DND-41 (cell line): Measurements from ENCODE around the gene RBMS3.

Source experiments
- CTCF ChIP-seq: IDR thresholded peaks from 2 replicates; pipeline ENCODE4 v1.5.1; 2012; ENCODE audit warnings: borderline replicate concordance, low read length, moderate library complexity, mild to moderate bottlenecking; ENCODE audit not compliant: poor library complexity, severe bottlenecking; ENCODE audit errors: extremely low read depth
- EZH2 ChIP-seq: IDR thresholded peaks from 3 replicates; pipeline ENCODE4 v1.6.1; 2012; ENCODE audit warnings: borderline replicate concordance, low read depth, mild to moderate bottlenecking, moderate library complexity, low read length, inconsistent platforms; ENCODE audit not compliant: severe bottlenecking

DNA sequence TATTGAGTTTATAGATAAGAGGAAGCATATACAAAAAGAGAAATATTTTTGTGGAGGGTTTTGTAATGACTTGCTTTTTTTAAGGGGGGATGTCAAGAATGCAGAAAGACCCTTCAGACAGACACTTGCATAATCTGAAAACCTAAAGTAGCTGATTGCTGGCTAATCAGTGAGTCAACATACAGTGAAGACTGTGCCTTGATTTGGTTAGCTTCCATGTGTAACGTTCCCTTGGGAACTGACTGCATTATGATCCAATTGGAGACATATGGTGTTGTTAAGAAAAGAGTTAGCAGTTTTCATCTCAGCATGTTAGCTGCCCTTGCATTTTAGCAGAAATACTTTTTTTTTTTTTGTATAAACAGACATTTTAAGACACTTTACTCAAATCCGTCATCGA, 483.2 kb downstream of the RBMS3 start:
- no peak for TF ChIP-seq EZH2
- TF ChIP-seq CTCF, result no peak
